Nephron (organoid): ENCODE results near the gene KCNK3.

Experiments used
- H3K27ac Mint-ChIP-seq, 3 experiments: 2 replicates each; pipeline ENCODE4 v1.8.0; 2020; ENCODE audit warnings: mixed read lengths in 3 of 3, mild to moderate bottlenecking in 2 of 3, moderate library complexity in 1 of 3
- H3K27me3 Mint-ChIP-seq: 2 replicates; pipeline ENCODE4 v1.8.0; 2021; ENCODE audit warnings: low read depth, mild to moderate bottlenecking, moderate library complexity, mixed read lengths
- H3K36me3 Mint-ChIP-seq: 2 replicates; pipeline ENCODE4 v1.8.0; 2020; ENCODE audit warnings: low read depth, mixed read lengths
- H3K4me1 Mint-ChIP-seq: 2 replicates; pipeline ENCODE4 v1.8.0; 2020; ENCODE audit warnings: mixed read lengths
- H3K4me3 Mint-ChIP-seq, 3 experiments: 2 replicates each; pipeline ENCODE4 v1.8.0; 2020; ENCODE audit warnings: mild to moderate bottlenecking in 3 of 3, mixed read lengths in 3 of 3, moderate library complexity in 2 of 3
- H3K9me3 Mint-ChIP-seq: 2 replicates; pipeline ENCODE4 v1.8.0; 2020; ENCODE audit warnings: mixed read lengths
- TF ChIP-seq, protein P1 (sequence below), 3 experiments: fragments of 200-600 bp; sonication (generic); IDR thresholded peaks; one replicate each; pipeline ENCODE4 v1.5.0; 2021; ENCODE audit warnings: antibody characterized with exemption in 3 of 3; ENCODE audit not compliant: unreplicated experiment in 3 of 3

Gene KCNK3

DNA sequence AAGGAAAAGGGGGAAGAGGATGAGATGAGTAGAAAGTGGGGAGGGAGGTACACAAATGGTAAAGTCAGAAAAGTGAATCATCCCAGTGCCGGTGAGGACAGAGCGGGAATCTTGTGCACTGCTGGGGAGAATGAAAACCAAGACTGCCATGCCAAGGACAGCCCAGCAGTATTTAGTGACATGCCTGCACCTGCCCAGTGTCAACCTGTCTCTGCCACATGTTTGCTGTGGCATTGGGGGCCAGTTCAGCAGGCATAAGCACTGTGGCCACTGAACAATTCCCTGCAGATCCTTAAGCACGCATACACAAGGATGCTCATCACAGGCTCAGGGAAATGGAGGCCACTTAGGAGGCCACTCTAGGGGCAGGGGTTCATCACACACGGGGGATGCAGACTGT, 5.2 kb upstream of the KCNK3 start:
- H3K36me3 Mint-ChIP-seq: no peaks in the 10 kb centered on the region
- H3K27me3 Mint-ChIP-seq: peaks cover 80% of the 10 kb centered on the region
- H3K4me1 Mint-ChIP-seq: peaks cover 22% of the 10 kb centered on the region
- H3K9me3 Mint-ChIP-seq: no peaks in the 10 kb centered on the region
- H3K4me3 Mint-ChIP-seq: no peak overlapping the region
- TF ChIP-seq, protein P1, sequence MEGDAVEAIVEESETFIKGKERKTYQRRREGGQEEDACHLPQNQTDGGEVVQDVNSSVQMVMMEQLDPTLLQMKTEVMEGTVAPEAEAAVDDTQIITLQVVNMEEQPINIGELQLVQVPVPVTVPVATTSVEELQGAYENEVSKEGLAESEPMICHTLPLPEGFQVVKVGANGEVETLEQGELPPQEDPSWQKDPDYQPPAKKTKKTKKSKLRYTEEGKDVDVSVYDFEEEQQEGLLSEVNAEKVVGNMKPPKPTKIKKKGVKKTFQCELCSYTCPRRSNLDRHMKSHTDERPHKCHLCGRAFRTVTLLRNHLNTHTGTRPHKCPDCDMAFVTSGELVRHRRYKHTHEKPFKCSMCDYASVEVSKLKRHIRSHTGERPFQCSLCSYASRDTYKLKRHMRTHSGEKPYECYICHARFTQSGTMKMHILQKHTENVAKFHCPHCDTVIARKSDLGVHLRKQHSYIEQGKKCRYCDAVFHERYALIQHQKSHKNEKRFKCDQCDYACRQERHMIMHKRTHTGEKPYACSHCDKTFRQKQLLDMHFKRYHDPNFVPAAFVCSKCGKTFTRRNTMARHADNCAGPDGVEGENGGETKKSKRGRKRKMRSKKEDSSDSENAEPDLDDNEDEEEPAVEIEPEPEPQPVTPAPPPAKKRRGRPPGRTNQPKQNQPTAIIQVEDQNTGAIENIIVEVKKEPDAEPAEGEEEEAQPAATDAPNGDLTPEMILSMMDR (IDR thresholded peaks at IDR 0.05; ENCODE audit: unreplicated experiment in 3 of 3): no peak
- H3K27ac Mint-ChIP-seq: no peak overlapping the region

DNA sequence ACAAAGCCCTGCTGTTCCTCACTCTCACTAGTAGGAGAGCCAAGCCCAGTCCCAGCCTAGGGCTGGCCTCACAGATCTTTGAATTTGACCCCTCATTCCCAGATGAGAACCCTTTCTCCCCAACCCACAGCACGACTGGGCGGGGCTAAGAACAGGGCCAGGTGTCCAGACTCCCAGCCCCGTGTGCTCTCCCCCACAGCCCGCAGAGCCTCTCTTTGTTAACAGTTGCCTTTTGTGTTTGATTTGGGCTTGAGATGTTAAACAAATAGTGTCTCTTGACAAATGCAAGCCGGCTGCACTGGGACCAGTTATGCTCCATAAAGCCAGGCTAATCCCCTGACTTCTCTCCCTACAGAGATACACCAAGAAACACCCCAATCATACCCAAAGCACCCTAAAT, 4.7 kb upstream of the KCNK3 start:
- TF ChIP-seq, protein P1 (IDR thresholded peaks at IDR 0.05; ENCODE audit: unreplicated experiment in 3 of 3): no peak
- Mint-ChIP-seq H3K27me3 (peaks cover 79% of the 10 kb centered on the region), H3K36me3 (no peaks in the 10 kb centered on the region), H3K4me3 (no peak overlapping the region), H3K4me1 (peaks cover 23% of the 10 kb centered on the region), H3K27ac (no peak overlapping the region), H3K9me3 (no peaks in the 10 kb centered on the region)

DNA sequence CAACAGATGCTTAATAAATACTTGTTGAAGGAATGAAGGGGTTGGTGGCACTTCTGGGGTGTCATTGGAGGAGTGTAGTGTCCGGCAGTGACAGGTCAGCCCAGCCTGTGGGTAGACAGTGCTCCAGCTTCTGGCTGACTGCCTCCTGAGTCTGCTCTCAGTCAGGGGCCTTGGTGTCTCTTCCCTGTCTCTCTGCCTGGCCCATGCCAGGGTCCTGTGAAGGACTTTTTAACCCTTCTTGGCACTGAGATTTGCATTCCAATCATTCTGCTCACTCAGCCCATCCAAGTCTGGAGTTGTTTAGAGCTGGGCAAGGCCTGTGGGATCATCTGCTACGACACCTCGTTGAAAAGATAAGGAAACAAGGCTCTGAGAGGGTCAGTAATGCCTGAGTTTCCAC, 1.4 kb upstream of the KCNK3 start:
- peaks cover 84% of the 10 kb centered on the region for H3K27me3 Mint-ChIP-seq
- no peaks in the 10 kb centered on the region for H3K36me3 Mint-ChIP-seq
- TF ChIP-seq, protein P1 (IDR thresholded peaks at IDR 0.05; ENCODE audit: unreplicated experiment in 3 of 3): no peak
- no peak overlapping the region for H3K4me3 Mint-ChIP-seq
- no peaks in the 10 kb centered on the region for H3K9me3 Mint-ChIP-seq
- no peak overlapping the region for H3K27ac Mint-ChIP-seq
- H3K4me1 Mint-ChIP-seq: peaks cover 32% of the 10 kb centered on the region

DNA sequence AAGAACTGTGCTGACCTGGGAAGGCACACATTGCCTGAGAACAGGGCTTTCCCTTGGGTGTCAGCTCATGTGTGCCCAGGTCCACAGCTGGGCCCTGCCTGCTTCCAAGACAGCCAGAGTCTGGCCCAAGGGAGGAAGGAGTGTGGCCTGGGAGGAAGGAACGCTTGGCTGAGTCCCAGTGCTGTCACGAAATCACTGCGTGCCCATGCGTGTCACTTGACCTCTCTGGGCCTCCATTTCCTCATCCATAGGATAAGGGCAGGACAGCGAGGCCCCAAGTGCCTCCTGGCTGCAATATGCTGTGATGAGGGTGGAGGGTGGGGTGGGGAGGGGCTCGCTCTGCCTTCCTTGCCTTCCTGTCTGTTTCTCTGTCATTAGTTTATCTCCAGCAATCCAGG, 642 bp upstream of the KCNK3 start:
- H3K9me3 Mint-ChIP-seq: no peaks in the 10 kb centered on the region
- H3K4me1 Mint-ChIP-seq: peaks cover 24% of the 10 kb centered on the region

DNA sequence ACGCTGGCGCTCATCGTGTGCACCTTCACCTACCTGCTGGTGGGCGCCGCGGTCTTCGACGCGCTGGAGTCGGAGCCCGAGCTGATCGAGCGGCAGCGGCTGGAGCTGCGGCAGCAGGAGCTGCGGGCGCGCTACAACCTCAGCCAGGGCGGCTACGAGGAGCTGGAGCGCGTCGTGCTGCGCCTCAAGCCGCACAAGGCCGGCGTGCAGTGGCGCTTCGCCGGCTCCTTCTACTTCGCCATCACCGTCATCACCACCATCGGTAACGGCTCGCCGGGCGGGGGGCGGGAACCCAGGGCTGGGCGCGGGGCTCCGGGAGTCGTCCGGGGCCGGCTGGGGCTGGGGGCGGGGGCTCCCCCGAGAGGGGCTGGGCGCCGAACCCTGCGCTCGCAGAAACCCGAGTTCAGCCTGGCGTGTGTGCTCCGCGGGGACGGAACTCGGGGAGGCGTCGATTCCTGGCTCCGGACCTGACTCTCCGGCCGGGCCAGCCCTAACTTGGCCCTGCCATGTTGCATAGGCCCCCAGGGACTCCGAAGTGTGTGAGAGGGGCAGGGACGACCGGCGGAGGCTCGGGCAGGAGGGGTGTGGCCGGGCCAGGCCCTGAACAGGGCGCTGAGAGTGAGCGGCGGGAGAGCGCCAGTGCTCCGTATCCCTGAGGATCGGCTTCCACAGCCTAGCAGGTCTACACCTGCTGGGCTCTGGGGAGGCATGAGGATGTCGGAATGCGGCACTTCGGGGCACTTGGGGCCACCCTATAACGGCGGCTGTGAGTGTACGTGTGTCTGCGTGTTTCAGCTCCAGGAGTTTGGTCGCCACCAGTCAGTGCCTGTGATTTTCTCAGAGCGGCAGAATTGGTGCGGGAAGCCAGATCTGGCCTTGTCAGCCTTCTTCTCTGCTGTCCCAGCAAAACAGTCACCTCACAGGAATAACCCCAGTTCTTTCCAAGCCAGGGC, 651 bp downstream of the KCNK3 start:
- Mint-ChIP-seq H3K27me3 (peaks cover 85% of the 10 kb centered on the region), H3K4me1 (peaks cover 20% of the 10 kb centered on the region), H3K36me3 (no peaks in the 10 kb centered on the region), H3K9me3 (no peaks in the 10 kb centered on the region), H3K27ac (no peak overlapping the region), H3K4me3 (peak overlapping the region; percentile 0 to 54 (median 40))
- TF ChIP-seq, protein P1 (IDR thresholded peaks at IDR 0.05; ENCODE audit: unreplicated experiment in 3 of 3): no peak

More for the DNA sequence above, 642 bp upstream of the KCNK3 start:
- peaks cover 84% of the 10 kb centered on the region for H3K27me3 Mint-ChIP-seq
- H3K36me3 Mint-ChIP-seq: no peaks in the 10 kb centered on the region
- TF ChIP-seq, protein P1 (IDR thresholded peaks at IDR 0.05; ENCODE audit: unreplicated experiment in 3 of 3): no peak
- peak overlapping the region; percentile 33 to 79 (median 33) for H3K27ac Mint-ChIP-seq
- peak overlapping the region; percentile 68 to 75 (median 75) for H3K4me3 Mint-ChIP-seq
